ENCODE measurements around the gene SP4.
"Not testable (repeated sequence)": the region's sequence is repeated elsewhere in the genome, so short reads cannot be mapped to it uniquely, and the experiment has no call there.

DNA sequence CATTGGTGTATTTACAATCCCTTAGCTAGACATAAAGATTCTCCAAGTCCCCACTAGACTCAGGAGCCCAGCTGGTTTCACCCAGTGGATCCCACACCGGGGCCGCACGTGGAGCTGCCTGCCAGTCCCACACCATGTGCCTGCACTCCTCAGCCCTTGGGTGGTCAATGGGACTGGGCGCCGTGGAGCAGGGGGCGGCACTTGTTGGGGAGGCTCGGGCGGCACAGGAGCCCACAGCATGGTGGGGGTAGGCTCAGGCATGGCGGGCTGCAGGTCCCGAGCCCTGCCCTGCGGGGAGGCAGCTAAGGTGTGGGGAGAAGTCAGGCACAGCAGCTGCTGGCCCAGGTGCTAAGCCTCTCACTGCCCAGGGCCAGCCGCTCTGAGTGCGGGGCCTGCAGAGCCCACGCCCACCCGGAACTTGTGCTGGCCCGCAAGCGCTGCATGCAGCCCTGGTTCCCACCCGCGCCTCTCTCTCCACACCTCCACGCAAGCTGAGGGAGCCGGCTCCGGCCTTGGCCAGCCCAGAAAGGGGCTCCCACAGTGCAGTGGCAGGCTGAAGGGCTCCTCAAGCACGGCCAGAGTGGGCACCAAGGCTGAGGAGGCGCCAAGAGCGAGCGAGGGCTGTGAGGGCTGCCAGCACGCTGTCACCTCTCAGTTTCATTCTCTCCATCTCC, 108.7 kb downstream of the SP4 start:
- TF ChIP-seq, protein P1, sequence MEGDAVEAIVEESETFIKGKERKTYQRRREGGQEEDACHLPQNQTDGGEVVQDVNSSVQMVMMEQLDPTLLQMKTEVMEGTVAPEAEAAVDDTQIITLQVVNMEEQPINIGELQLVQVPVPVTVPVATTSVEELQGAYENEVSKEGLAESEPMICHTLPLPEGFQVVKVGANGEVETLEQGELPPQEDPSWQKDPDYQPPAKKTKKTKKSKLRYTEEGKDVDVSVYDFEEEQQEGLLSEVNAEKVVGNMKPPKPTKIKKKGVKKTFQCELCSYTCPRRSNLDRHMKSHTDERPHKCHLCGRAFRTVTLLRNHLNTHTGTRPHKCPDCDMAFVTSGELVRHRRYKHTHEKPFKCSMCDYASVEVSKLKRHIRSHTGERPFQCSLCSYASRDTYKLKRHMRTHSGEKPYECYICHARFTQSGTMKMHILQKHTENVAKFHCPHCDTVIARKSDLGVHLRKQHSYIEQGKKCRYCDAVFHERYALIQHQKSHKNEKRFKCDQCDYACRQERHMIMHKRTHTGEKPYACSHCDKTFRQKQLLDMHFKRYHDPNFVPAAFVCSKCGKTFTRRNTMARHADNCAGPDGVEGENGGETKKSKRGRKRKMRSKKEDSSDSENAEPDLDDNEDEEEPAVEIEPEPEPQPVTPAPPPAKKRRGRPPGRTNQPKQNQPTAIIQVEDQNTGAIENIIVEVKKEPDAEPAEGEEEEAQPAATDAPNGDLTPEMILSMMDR (IDR thresholded peaks at IDR 0.05; ENCODE audit: extremely low read depth in 1 of 2, insufficient read depth in 1 of 2, low read depth in 1 of 2, low read length in 2 of 2), result not testable (repeated sequence)
- TF ChIP-seq EZH2 (IDR thresholded peaks at IDR 0.05; ENCODE audit: borderline replicate concordance, low read depth, low read length, severe bottlenecking); POLR2A (IDR thresholded peaks at IDR 0.05; ENCODE audit: low read depth, low read length): not testable (repeated sequence)
